HG02973 (cell line): ENCODE results near the gene SFXN1.

ENCODE experiments used
- ATAC-seq: cut with Tn5 transposase; IDR thresholded peaks from one replicate; pipeline ENCODE4 v1.9.1; 2021; ENCODE audit warnings: moderate library complexity; ENCODE audit not compliant: unreplicated experiment

The SFXN1 gene

DNA sequence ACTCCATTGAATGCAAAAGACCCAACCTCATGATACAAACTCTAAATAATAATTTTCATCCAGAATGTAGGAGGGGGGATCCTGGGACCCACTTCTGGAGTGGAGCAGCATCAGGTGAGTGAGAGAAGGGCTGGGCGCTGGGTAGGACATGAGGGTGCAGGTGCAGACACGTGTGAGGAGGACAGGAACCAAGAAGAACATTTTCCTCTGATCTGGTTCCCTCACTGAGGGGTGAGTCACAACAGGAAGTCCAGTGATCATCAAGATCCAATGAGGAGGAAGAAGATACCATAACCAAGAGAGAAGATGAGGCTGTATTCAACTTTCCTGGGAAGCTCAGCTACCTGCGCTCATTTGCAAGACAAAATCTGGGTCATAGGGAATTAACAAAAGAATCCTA is 57.4 kb downstream of the SFXN1 start:
- ATAC-seq, result no peak

DNA sequence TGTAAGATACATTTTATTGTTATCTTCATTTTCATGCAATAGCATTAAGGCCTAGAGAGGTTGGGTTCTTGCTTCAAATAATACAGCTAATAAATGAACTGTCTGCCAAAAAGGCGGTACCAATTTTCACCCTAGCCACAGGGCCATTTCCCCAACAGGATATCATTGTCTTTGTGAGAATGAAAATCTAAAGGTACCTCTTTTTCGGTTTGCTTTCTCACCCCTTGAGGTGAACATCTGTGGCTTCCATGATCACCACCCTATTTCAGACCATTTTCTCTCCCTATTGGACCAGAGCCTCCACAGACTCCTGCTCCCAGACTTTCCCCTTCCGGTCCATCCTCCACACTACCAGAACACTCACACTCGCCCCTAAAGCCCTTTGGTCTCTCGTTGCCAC is 60.2 kb downstream of the SFXN1 start:
- ATAC-seq, result no peak

DNA sequence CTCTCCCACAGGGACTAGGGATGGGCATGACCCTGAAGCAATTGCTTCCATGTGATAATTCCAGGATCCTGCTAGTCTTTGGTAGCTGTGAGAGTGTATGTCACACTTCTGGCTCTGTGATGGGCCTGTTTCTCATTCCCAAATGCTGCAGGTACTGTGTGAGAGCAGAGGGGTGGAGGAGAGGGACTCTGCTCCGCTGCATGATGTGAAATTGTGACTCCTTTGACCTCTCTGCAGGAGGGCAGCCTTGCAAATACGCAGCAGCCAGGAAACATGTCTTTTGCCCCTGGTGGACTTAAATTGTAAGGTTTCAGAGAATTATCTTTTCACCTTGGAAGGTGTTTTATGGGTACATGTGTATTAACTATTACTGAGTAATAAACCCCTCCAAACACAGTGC is 61.6 kb downstream of the SFXN1 start:
- no peak for ATAC-seq

DNA sequence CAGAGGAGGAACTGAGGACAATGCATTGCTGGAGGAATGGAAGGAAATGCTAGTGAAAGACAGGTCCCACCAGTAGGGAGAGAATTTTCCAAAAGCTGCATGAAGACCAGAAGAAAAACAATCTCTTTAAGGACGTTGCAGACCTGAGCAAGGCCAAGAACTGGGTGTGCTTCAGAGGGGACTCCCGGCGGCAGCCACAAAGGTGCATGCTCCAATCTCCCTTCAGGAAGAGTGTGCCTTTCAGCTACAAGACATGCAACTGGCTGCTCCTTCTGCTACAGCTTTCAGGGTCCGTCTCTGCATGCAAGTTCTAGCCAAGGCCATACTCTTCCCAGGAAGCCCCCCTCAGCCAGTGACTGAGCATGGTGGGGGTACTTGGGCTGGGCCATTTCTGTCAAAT is 62.9 kb downstream of the SFXN1 start:
- no peak for ATAC-seq

- ATAC-seq, result no peak
Measured at GRCh38 chr5:175542232-175542965, 64.0 kb downstream of the SFXN1 start.

GRCh38 chr5:175542966-175543235 is 64.5 kb downstream of the SFXN1 start:
- no peak for ATAC-seq

DNA sequence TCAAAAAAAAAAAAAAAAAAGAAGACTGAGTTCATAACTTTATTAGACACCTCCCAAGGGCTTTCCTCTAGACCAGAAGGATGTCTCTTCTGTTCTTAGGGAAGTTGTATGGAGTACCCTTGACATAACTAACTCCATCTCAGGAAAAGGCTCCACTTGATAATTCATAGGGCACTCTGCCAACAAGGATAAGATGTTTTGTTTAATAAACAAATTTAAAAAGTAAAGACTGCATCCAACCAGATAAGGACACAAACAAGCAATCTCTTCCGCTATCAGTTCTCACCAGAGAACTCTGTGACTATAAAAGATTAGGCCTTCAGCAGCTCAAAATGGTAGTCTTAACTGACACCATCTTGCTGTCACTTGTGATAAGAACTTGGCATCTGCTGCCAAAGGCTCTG is 65.8 kb downstream of the SFXN1 start:
- ATAC-seq, result no peak

DNA sequence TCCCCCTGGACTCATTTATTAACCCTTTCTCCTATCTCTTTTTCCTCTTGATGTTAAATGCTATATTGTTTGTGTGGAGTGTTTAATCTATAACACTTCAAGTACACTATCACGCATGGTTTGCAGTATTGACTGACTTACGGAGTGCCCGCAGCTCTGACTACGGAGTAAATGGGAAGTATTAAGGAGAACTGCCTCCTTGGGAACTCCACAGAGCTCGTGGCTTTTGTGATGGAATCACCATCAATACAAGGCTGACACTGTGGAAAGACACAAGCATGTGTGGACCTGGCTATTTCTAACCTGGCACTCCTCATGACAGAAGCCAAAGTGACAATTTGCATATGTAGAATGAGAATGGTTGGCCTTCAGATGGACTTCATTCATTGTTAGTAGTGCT is 66.2 kb downstream of the SFXN1 start:
- ATAC-seq, result no peak

GRCh38 chr5:175547842-175548241 is 69.5 kb downstream of the SFXN1 start:
- no peak for ATAC-seq

- no peak for ATAC-seq
Measured at GRCh38 chr5:175548626-175549311, 70.4 kb downstream of the SFXN1 start.

DNA sequence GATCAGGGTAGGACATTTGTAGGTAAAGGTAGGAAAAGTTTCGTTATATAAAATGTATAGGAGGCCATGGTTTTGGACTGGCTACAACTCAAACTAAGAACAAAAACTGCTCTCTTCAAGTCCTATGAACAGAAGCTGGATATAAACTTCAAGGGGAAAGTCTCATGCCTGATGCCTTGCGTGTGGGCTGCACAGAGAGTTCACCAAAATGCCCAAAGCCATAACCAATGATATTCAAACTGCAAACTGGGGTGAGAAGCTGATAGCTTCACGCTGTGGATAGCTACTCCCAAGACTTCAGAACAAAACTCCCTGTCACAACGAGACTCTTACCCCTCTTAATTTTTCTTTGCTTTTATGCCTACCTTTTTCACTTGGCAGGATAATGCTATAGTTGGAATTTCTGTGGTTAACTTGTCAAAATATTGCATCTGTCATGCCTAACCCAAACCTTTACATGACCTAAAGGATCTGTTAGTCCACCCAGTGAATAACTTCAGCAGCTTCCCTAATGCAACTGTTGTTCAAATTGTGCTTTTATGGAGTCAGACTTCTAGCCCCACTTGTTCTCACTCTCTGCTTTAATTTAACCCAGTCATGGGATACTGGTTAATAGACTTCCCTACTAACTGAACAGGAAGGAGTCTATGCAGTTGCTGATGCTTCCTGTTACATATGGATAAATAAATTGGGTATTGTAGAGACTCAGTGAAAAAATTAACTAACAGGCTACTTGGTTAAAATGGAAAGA is 71.9 kb downstream of the SFXN1 start:
- ATAC-seq, result no peak

GRCh38 chr5:175551266-175551665 is 72.9 kb downstream of the SFXN1 start:
- no peak for ATAC-seq

GRCh38 chr5:175554296-175554695 is 75.9 kb downstream of the SFXN1 start:
- no peak for ATAC-seq

DNA sequence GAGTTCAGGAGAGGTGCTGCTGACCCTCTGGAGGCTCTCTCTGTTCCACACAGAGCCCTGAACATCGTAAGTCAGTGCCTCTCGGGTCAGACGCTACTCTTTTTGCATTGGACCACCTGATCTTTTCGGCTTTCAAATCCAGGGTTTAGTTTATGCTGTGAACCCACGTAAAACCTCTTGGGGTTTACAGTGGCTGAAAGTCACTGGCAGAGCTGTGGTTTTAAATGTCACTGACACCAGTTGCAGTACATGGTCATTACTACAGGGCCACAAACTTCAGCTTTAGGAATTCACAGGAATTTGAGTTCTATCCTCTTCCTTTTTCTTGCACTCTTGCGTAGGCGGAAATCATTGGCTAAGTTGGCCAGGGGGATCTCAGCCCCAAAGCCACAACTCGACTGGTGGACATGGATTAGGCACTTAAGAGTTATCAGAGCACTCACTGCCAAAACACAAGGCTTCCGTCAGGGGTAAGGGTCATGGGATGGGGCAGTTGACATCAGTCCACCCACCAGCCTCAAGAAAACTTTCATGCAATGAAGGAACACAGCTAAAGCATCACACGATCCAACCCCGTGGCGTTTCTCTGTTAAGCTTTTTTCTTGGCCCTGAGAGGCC is 76.9 kb downstream of the SFXN1 start:
- no peak for ATAC-seq

GRCh38 chr5:175556794-175557193 is 78.4 kb downstream of the SFXN1 start:
- no peak for ATAC-seq

- ATAC-seq, result no peak
Measured at GRCh38 chr5:175557778-175558177, 79.4 kb downstream of the SFXN1 start.

- no peak for ATAC-seq
Measured at GRCh38 chr5:175558801-175559480, 80.6 kb downstream of the SFXN1 start.

GRCh38 chr5:175560011-175560410 is 81.7 kb downstream of the SFXN1 start:
- no peak for ATAC-seq

DNA sequence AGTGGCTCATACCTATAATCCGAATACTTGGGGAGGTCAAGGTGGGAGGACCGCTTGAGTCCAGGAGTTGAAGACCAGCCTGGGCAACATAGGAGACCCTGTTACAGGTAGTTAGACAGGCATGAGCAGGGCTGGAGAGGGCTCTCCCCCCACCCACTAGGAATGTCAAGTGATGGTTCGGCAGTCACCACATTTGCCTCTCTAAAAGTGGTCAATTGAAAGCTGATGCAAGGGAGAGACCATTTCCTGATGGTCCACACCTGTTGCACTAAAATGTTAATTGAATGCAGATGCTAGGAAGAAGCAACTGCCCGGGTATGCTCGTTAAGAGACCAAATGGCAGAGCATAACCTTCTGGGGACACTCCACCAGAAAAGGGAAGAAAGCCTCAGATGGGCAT is 82.7 kb downstream of the SFXN1 start:
- no peak for ATAC-seq

GRCh38 chr5:175564716-175565115 is 86.4 kb downstream of the SFXN1 start:
- no peak for ATAC-seq

- no peak for ATAC-seq
Measured at GRCh38 chr5:175566697-175567096, 88.3 kb downstream of the SFXN1 start.
